ENCODE measurements around the gene APOBEC3A.

The APOBEC3A gene

GRCh38 chr22:38963872-38964271 is 6.5 kb downstream of the APOBEC3A start:
- Histone ChIP-seq H3K79me2 (ENCODE audit: insufficient read depth, low read length) (no peaks in the 10 kb centered on the region), H3K9me3 (ENCODE audit: insufficient read depth, low read length) (no peaks in the 10 kb centered on the region), H4K20me1 (ENCODE audit: low read depth, low read length) (no peaks in the 10 kb centered on the region), H3K9ac (ENCODE audit: low read length) (no peak overlapping the region), H3K9me2 (replicated peaks; ENCODE audit: insufficient read depth, low read length) (no peaks in the 10 kb centered on the region), H3K4me2 (ENCODE audit: low read depth, low read length, poor library complexity, severe bottlenecking) (no peak overlapping the region), H3K27me3 (ENCODE audit: low read length) (no peaks in the 10 kb centered on the region), H3K4me3 (ENCODE audit: insufficient read depth, low read length, poor library complexity, severe bottlenecking) (no peak overlapping the region), H3K36me3 (ENCODE audit: low read length) (no peaks in the 10 kb centered on the region), H2AFZ (ENCODE audit: low read depth, low read length, severe bottlenecking) (no peak overlapping the region), H3F3A (ENCODE audit: insufficient read depth) (no peaks in the 10 kb centered on the region), H3K27ac (ENCODE audit: low read depth, low read length) (no peak overlapping the region)
- TF ChIP-seq EZH2phosphoT487 (conservative IDR thresholded peaks at IDR 0.05; ENCODE audit: low read length) (no peak), CTCF (IDR thresholded peaks at IDR 0.05; ENCODE audit: insufficient read depth, low read length, poor library complexity, severe bottlenecking) (no peak)

GRCh38 chr22:38964306-38964705 is 6.9 kb downstream of the APOBEC3A start:
- no peaks in the 10 kb centered on the region for H3K9me3 ChIP-seq (ENCODE audit: insufficient read depth, low read length)
- no peaks in the 10 kb centered on the region for H3K9me2 ChIP-seq (replicated peaks; ENCODE audit: insufficient read depth, low read length)
- H3K4me3 ChIP-seq (ENCODE audit: insufficient read depth, low read length, poor library complexity, severe bottlenecking), result no peak overlapping the region
- no peak overlapping the region for H3K4me2 ChIP-seq (ENCODE audit: low read depth, low read length, poor library complexity, severe bottlenecking)
- no peak overlapping the region for H3K9ac ChIP-seq (ENCODE audit: low read length)
- H2AFZ ChIP-seq (ENCODE audit: low read depth, low read length, severe bottlenecking), result no peak overlapping the region
- TF ChIP-seq CTCF (IDR thresholded peaks at IDR 0.05; ENCODE audit: insufficient read depth, low read length, poor library complexity, severe bottlenecking) (no peak), EZH2phosphoT487 (conservative IDR thresholded peaks at IDR 0.05; ENCODE audit: low read length) (no peak)
- no peak overlapping the region for H3K27ac ChIP-seq (ENCODE audit: low read depth, low read length)
- no peaks in the 10 kb centered on the region for H3F3A ChIP-seq (ENCODE audit: insufficient read depth)
- H3K27me3 ChIP-seq (ENCODE audit: low read length), result no peaks in the 10 kb centered on the region
- no peaks in the 10 kb centered on the region for H4K20me1 ChIP-seq (ENCODE audit: low read depth, low read length)
- no peaks in the 10 kb centered on the region for H3K79me2 ChIP-seq (ENCODE audit: insufficient read depth, low read length)
- H3K36me3 ChIP-seq (ENCODE audit: low read length), result no peaks in the 10 kb centered on the region

- no peaks in the 10 kb centered on the region for H3K9me3 ChIP-seq (ENCODE audit: insufficient read depth, low read length)
- H3K27me3 ChIP-seq (ENCODE audit: low read length), result no peaks in the 10 kb centered on the region
- TF ChIP-seq CTCF (IDR thresholded peaks at IDR 0.05; ENCODE audit: insufficient read depth, low read length, poor library complexity, severe bottlenecking), result no peak
- TF ChIP-seq EZH2phosphoT487 (conservative IDR thresholded peaks at IDR 0.05; ENCODE audit: low read length), result no peak
- no peaks in the 10 kb centered on the region for H3K9me2 ChIP-seq (replicated peaks; ENCODE audit: insufficient read depth, low read length)
- no peaks in the 10 kb centered on the region for H3F3A ChIP-seq (ENCODE audit: insufficient read depth)
- no peak overlapping the region for H2AFZ ChIP-seq (ENCODE audit: low read depth, low read length, severe bottlenecking)
- H3K9ac ChIP-seq (ENCODE audit: low read length), result no peak overlapping the region
- no peaks in the 10 kb centered on the region for H4K20me1 ChIP-seq (ENCODE audit: low read depth, low read length)
- no peak overlapping the region for H3K27ac ChIP-seq (ENCODE audit: low read depth, low read length)
- H3K4me3 ChIP-seq (ENCODE audit: insufficient read depth, low read length, poor library complexity, severe bottlenecking), result no peak overlapping the region
- H3K36me3 ChIP-seq (ENCODE audit: low read length), result no peaks in the 10 kb centered on the region
- H3K4me2 ChIP-seq (ENCODE audit: low read depth, low read length, poor library complexity, severe bottlenecking), result no peak overlapping the region
- no peaks in the 10 kb centered on the region for H3K79me2 ChIP-seq (ENCODE audit: insufficient read depth, low read length)
Measured at GRCh38 chr22:38964989-38965388, 7.6 kb downstream of the APOBEC3A start.
